ENCODE measurements around the gene ADAMTS7. TPM values are rescaled to one million over a fixed set of nuclear protein-coding genes. Genes with fewer than 3 reads are reported as not detected.

The ADAMTS7 gene
- total RNA-seq, 1 experiment from 2014 or later, result 23.1 TPM

DNA sequence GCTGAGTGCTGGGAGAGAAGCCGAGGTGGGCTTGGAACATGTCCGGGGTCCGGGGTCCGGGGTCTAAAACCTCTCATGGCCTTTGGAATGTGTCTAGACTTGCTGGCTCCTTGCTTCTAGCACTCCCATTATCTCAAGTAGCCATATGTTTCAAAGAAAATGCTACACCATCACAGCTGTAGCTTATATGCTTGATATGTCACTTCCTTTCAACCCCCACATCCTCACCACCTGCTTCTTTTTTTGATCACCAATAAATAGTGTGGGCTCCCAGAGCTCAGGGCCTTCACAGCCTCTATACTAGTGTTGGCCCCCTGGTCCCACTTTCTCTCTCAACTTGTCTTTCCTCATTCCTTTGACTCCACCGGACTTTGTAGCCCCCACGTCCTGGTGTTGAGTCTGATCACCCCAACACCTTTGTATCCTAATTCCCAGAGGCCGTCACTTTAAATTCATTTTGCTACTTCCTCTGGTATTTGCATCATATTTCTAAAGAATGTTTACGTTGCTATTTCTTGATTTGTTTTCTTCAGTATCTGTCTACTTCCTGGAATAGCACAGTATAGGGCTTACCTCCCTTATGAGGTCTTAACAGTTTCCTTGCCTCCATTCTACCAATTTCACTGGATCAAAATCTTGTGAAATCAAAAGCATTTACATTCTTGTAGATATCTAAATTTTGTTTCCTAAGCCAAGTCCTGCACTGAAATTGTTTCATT lies 98.3 kb downstream of the ADAMTS7 start:
- Histone ChIP-seq H3K56ac (ENCODE audit: insufficient read length, low read depth, low read length) (no peak overlapping the region), H2AK5ac (ENCODE audit: insufficient read length, low read length) (no peak overlapping the region), H3K23ac (ENCODE audit: insufficient read length, low read depth, low read length) (no peak overlapping the region), H4K20me1 (ENCODE audit: control insufficient read depth, insufficient read depth, insufficient read length) (no peaks in the 10 kb centered on the region), H3K79me2 (ENCODE audit: insufficient read depth, low read length) (no peaks in the 10 kb centered on the region), H2BK5ac (ENCODE audit: insufficient read length, low read length) (no peak overlapping the region), H3T11ph (ENCODE audit: low read length) (no peak overlapping the region), H3K14ac (ENCODE audit: insufficient read depth, low read length) (no peak overlapping the region), H3K79me1 (ENCODE audit: insufficient read depth, low read depth, low read length, poor library complexity, severe bottlenecking) (no peaks in the 10 kb centered on the region), H2AFZ (ENCODE audit: low read length) (no peak overlapping the region), H4K8ac (replicated peaks; ENCODE audit: insufficient read length, low read depth, low read length) (no peak overlapping the region), H3K18ac (ENCODE audit: insufficient read length, low read depth, low read length) (no peak overlapping the region), H2BK15ac (ENCODE audit: low read depth, low read length) (no peak overlapping the region), H4K5ac (ENCODE audit: insufficient read length, low read depth, low read length) (no peak overlapping the region), H3K4me2 (ENCODE audit: insufficient read depth, insufficient read length, low read length) (no peak overlapping the region), H3K4me1 (ENCODE audit: insufficient read depth, low read length) (no peaks in the 10 kb centered on the region), H3K9me3 (ENCODE audit: control insufficient read depth, low read depth, low read length) (no peaks in the 10 kb centered on the region), H3K27ac (ENCODE audit: insufficient read length, low read depth, low read length) (no peak overlapping the region), H4K91ac (ENCODE audit: insufficient read length, low read depth, low read length) (no peak overlapping the region), H2BK120ac (ENCODE audit: low read depth, low read length, poor library complexity, severe bottlenecking) (no peak overlapping the region), H3K23me2 (ENCODE audit: insufficient read length, low read depth, low read length, poor library complexity, severe bottlenecking) (no peaks in the 10 kb centered on the region), H3K9ac (ENCODE audit: extremely low read depth, insufficient read length, low read length) (no peak overlapping the region), H2BK12ac (ENCODE audit: insufficient read length, low read depth, low read length) (no peak overlapping the region), H3K27me3 (ENCODE audit: insufficient read depth, low read length) (no peaks in the 10 kb centered on the region), H2BK20ac (ENCODE audit: low read depth, low read length, poor library complexity, severe bottlenecking) (no peak overlapping the region), H3K4ac (ENCODE audit: low read depth, low read length) (no peak overlapping the region)
- peaks cover 4 to 5% of the 10 kb centered on the region in 2 experiments for H3K4me1 Mint-ChIP-seq
- no peak for DNase-seq
- TF ChIP-seq, protein P1, sequence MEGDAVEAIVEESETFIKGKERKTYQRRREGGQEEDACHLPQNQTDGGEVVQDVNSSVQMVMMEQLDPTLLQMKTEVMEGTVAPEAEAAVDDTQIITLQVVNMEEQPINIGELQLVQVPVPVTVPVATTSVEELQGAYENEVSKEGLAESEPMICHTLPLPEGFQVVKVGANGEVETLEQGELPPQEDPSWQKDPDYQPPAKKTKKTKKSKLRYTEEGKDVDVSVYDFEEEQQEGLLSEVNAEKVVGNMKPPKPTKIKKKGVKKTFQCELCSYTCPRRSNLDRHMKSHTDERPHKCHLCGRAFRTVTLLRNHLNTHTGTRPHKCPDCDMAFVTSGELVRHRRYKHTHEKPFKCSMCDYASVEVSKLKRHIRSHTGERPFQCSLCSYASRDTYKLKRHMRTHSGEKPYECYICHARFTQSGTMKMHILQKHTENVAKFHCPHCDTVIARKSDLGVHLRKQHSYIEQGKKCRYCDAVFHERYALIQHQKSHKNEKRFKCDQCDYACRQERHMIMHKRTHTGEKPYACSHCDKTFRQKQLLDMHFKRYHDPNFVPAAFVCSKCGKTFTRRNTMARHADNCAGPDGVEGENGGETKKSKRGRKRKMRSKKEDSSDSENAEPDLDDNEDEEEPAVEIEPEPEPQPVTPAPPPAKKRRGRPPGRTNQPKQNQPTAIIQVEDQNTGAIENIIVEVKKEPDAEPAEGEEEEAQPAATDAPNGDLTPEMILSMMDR (conservative IDR thresholded peaks at IDR 0.05), result no peak
- no peak overlapping the region for H3K27ac Mint-ChIP-seq
- WGBS (ENCODE audit: extremely low coverage, insufficient read length, low lambda C conversion rate), result no CpG with 5 or more reads among the region's 8 CpGs
- H3K9me3 Mint-ChIP-seq, result peaks cover 14 to 18% of the 10 kb centered on the region in 2 experiments
- peaks cover 28% of the 10 kb centered on the region for H3K27me3 Mint-ChIP-seq (ENCODE audit: low read depth)
- no peak overlapping the region for H3K4me3 Mint-ChIP-seq
- H3K36me3 Mint-ChIP-seq (ENCODE audit: insufficient read depth in 1 of 3, low read depth in 3 of 3), result peaks cover 0 to 13% (median 3%) of the 10 kb centered on the region in 3 experiments; a peak in 4 of 7 replicates
